Fibroblast of skin of right biceps (primary cell): ENCODE data around the gene IL6R.

Source experiments
- DNase-seq: peaks from one replicate; pipeline ENCODE4 v3.0.0-alpha.2; 2013

Gene IL6R

DNA sequence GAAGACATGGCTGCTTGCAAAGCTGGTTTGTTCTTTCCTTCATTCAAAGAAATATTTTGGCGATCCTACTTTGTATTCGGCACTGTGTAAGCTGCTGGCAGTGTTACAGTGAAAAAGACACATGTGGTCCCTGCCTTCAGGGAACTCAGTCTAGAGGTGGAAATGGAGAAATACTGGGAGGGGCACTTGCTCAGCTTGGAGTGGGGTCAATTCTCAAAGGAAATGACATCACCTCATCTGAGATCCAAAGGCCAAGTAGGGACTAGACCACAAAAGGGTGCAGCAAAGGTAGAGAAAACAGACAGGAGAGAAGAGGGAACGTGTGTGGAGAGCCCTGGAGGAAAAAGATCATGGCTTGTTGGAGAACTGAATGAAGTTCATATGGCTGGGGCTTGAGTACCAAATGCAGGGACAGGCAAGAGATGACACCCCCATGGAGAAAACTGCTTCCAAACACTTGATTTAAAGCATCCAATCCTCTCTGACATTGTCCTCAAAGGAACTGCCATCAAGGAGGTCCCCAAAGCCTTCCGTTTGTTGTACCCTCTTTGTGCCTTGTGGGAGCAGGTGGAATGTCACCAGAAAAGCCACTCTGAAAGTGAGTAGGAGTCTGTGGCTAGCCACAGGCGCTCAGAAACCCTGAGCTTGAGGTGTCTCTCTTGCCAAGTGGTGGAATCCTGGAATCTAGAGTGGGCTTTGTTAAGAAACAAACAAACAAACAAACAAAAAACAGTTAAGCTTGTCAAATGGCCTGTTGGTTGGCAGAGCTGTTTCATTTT is 48.6 kb downstream of the IL6R start:
- DNase-seq: peak; percentile 64

DNA sequence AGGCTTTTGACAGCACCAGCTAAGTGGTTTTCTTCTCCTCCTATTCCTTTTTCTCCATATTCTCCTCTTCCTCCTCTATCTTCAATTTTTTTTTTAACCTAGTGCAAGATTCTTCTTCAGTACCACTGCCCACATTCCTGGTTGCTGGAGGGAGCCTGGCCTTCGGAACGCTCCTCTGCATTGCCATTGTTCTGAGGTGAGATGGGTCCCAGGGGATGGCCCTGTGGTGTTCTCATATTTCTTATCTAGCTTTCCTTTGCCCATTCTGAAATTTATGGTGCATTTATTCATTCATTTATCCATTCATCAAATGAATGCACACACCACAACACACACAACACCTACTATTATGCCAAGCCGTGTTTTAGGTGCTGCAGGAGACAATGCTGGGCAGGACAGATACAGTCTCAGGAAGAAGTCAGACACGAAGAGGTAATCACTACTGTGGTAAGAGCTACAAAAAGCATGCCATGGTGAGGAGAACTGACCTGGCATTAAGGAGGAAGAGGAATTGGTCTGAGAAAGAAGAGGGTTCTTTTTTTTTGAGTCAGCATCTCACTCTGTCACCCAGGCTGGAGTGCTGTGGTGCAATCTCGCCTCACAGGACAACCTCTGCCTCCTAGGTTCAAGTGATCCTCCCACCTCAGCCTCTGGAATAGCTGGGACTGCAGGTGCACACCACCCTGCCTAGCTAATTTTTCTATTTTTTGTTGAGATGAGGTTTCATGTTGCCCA is 49.4 kb downstream of the IL6R start:
- no peak for DNase-seq

DNA sequence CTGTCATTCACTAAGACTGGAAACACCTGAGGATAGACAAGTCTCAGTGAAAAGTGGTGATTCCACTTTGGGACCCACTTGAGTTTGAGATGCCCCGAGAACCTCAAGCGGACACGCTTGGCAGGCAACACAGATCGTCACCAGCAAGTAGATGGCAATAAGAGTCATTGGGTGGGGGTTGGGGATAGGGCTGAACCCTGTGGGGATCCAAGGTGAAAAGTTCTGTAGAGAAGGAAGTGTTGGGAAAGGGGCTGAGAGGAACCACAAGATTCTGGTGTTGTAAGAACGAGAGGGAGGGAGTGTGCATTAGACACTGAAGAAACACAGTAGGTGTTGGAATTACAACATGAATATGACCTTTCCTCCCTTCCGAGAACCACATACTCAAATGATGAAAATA is 51.5 kb downstream of the IL6R start:
- DNase-seq: no peak

DNA sequence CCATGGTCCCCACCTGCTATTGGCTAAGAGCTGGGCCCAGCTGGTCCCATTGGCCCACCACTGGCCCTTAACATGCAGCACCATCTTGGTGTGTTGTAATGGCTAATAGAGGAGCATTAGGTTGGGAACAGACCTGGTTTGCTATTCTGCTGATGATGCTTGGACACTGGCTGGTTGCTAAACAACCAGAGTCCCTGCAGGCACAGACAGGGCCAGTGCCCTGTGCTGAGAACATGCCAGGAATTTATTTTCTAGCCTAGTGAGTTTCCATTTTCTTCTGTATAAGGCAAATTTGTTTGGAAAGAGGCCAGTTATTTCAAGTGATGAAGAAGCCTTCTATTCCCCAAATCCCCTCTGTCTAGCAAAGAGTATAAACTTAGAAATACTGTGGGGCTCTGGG is 53.9 kb downstream of the IL6R start:
- DNase-seq: no peak

DNA sequence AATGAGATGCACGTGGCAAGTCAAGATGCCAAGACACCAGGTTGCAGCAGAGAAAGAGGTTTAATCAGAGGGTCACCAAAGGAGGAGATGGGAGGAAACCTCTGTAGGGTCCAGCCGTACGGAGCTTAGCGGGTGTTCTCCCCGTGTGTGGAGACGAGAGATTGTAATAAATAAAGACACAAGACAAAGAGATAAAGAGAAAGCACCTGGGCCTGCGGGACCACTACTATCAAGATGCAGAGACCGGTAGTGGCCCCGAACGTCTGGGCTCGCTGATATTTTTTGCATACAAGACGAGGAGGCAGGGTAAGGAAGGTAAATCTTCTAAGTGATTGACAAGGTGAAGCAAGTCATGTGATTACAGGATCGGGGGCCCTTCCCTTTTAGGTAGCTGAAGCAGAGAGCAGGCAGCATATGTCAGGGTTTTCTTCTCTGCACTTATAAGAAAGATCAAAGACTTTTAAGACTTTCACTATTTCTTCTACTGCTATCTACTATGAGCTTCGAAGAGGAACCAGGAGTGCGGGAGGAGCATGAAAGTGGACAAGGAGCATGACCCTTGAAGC is 55.6 kb downstream of the IL6R start:
- DNase-seq: no peak

DNA sequence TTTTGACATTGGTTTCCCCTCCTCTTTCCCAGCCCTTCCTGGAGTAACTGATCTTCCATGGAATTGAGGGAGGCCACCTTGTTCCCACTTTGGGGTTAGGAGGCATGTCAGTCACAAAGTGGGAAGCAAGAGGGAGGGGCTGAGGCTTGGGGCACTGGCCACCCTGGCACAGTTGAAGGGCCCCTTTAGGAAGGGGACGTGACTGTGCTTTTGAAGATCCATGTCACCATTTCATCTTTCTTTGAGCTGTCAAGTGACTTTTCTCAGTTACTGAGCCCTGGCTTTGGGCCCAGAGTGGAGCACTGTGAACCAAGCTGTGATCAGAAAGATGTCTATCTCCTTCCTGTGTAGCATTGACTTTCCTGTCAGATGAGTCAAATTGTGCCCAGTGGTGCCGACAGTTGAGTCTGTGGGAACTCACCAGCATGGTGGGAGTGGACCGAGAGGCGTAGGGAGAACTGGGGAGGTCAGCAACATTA is 58.4 kb downstream of the IL6R start:
- peak; percentile 32 for DNase-seq

DNA sequence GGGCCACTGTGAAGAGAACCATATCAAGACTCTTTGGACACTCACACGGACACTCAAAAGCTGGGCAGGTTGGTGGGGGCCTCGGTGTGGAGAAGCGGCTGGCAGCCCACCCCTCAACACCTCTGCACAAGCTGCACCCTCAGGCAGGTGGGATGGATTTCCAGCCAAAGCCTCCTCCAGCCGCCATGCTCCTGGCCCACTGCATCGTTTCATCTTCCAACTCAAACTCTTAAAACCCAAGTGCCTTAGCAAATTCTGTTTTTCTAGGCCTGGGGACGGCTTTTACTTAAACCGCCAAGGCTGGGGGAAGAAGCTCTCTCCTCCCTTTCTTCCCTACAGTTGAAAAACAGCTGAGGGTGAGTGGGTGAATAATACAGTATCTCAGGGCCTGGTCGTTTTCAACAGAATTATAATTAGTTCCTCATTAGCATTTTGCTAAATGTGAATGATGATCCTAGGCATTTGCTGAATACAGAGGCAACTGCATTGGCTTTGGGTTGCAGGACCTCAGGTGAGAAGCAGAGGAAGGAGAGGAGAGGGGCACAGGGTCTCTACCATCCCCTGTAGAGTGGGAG is 60.6 kb downstream of the IL6R start:
- DNase-seq: no peak

DNA sequence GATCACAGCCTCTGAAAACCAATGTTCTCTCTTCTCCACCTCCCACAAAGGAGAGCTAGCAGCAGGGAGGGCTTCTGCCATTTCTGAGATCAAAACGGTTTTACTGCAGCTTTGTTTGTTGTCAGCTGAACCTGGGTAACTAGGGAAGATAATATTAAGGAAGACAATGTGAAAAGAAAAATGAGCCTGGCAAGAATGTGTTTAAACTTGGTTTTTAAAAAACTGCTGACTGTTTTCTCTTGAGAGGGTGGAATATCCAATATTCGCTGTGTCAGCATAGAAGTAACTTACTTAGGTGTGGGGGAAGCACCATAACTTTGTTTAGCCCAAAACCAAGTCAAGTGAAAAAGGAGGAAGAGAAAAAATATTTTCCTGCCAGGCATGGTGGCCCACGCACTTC is 61.1 kb downstream of the IL6R start:
- no peak for DNase-seq

DNA sequence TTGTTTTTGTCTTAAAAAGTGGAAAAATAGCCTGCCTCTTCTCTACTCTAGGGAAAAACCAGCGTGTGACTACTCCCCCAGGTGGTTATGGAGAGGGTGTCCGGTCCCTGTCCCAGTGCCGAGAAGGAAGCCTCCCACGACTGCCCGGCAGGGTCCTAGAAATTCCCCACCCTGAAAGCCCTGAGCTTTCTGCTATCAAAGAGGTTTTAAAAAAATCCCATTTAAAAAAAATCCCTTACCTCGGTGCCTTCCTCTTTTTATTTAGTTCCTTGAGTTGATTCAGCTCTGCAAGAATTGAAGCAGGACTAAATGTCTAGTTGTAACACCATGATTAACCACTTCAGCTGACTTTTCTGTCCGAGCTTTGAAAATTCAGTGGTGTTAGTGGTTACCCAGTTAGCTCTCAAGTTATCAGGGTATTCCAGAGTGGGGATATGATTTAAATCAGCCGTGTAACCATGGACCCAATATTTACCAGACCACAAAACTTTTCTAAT is 61.8 kb downstream of the IL6R start:
- no peak for DNase-seq

DNA sequence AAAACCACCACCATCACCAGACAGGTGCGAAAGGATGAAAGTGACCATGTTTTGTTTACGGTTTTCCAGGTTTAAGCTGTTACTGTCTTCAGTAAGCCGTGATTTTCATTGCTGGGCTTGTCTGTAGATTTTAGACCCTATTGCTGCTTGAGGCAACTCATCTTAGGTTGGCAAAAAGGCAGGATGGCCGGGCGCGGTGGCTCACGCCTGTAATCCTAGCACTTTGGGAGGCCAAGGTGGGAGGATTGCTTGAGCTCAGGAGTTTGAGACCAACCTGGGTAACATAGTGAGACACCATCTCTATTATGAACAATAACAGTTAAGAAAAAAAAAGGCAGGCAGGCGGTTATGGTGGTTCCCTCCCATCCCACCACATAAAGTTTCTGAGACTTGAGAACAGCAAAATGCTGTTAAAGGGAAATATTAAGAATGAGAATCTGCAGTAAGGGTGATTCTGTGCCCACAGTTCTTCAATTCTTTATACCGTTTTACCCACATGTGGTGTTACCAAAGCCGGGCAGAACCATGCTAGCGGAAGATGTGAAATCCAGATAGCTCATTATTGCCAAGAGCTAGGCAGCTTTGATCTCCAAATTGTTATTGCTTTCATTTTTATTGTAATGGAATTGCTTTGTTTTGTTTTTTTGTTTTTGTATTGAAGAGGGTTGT is 62.4 kb downstream of the IL6R start:
- no peak for DNase-seq

DNA sequence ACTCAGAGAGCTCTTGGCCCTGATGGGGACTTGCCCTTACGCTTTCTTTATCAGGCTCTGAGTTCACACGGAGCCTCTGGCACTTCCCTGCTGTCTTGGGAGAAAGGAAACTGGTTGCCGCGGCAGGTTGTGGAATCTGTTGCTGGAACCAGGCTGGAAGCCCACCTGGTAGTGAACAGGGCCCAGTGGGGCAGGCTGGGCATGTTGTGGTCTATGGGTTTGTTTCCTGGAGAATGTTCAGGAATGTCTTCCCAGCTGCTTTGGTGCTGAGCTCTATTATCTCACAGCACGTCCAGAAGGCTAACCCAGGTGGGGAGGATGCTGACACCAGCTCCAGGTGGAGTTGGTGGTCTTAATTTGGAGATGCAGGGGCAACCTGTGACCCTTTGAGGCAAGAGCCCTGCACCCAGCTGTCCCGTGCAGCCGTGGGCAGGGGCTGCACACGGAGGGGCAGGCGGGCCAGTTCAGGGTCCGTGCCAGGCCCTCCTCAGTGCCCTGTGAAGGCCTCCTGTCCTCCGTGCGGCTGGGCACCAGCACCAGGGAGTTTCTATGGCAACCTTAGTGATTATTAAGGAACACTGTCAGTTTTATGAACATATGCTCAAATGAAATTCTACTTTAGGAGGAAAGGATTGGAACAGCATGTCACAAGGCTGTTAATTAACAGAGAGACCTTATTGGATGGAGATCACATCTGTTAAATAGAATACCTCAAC is 63.5 kb downstream of the IL6R start:
- no peak for DNase-seq

DNA sequence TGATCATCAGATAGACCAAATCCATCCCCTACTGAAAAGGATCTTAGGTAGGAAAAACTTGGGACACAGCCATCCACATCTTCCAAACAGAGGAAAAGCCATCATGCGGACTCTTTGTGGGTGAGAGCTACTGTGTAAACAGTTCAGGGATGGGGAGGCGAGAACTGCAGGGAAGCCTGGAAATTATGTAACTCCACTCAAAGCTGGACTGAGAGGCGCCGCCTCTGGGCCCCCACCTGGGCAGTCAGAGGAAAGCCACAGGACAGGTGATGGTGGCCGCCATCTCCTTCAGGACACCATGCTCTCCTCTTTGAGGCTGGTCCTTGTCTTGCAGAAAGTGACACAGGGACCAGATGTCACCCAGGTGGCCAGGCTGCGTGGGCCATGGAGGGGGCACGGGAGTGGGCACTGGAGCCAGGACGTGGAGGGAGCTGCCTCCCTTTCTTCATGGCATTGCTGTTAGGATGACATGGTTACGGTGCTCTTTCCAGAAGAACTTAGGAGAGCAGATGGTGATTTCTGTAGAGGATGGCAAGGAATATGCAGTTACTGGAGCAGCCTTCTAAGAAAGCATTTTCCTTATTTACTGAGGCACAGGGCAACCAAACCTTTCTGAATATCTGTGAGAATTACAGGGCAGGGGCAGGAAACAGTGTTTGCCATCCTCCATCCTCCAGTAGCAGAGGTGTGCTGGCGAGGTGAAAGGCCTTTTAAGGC is 64.9 kb downstream of the IL6R start:
- no peak for DNase-seq

DNA sequence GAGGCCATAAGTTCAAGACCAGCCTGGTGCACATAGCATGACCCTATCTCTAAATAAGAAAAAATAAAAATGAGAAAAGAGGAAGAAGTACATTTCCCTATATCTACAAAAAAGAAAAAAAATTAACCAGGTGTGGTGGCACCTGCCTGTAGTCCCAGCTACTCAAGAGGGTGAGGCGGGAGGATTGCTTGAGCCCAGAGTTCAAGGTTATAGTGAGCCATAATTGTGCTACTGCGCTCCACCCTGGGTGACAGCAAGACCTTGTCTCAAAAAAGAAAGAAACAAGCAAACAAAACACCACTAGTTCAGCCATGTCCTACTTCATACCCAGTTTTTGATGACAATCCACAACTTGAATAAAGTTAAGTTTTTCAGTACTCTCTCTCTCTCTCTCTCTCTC is 66.2 kb downstream of the IL6R start:
- DNase-seq: no peak

DNA sequence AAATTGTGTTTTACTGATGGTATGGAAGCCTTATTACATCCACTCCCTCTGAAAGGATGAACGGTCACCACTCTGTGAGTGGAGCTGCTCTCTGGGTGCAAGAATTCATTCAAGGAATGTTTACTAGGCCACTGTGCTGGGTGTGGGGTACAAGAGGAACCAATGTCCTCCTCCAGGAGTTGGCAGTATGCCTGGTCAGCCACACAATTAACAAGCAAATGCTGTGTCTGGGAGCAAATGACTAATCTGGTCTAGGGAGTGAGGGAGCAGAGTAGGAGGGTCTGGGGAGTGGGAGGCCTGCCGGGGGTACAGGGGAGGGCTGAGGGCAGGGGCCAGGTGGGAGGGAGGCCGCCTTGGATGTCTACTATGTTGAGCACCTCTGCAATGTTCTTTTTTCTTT is 69.7 kb downstream of the IL6R start:
- DNase-seq: peak; percentile 94

DNA sequence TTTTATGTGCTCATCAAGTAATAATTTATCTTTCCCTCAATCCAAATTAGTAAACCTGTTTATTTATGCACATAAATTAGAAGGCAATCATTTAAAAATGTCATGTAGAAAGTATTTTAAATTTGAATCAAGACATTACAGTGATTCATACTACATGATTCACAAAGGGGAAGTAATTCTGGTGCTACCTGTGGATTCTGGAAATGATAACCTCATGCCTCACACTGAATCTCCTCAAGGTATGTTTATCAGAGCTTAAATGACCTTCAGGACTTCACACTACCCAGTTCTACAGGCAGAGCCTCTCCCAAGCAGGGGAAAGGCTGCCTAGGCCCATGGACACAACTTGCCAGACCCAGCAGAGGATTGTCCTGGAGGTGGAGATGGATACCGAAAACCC is 71.6 kb downstream of the IL6R start:
- no peak for DNase-seq

DNA sequence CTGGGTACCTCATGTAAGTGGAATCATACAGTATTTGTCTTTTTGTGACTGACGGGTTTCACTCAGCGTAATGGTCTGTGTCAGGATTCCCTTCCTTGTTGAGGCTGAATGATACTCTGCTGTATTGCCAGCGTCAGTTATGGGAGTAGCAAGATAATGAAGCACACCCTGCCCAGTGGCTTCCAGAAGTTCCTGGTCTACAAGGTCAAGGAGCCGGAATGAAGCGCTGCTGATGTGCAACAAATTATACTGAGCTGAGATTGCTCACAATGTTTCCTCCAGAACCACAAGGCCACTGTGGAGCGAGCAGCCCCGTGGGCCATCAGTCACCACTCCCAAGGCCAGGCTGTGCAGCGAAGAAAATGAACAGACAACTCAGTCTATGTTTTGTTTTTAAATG is 72.9 kb downstream of the IL6R start:
- no peak for DNase-seq

DNA sequence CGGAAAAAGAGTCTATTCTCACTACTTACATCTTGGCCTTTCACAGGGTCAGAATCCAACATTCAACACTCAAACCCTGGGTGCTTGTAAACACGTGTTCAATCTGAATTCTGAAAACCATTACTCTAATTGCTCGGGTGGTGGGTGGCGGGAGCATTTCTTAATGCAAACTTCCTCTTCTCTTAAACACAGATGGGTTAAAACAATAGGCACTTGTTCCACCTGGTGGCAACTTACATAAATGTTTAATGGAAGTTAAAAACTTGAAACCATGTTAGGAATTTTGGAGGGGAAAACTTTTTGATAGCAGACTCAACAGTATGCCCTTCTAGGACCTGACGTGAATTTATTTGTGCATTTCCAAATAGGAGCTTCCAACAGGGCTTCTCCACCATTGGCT is 73.5 kb downstream of the IL6R start:
- peak; percentile 31 for DNase-seq

DNA sequence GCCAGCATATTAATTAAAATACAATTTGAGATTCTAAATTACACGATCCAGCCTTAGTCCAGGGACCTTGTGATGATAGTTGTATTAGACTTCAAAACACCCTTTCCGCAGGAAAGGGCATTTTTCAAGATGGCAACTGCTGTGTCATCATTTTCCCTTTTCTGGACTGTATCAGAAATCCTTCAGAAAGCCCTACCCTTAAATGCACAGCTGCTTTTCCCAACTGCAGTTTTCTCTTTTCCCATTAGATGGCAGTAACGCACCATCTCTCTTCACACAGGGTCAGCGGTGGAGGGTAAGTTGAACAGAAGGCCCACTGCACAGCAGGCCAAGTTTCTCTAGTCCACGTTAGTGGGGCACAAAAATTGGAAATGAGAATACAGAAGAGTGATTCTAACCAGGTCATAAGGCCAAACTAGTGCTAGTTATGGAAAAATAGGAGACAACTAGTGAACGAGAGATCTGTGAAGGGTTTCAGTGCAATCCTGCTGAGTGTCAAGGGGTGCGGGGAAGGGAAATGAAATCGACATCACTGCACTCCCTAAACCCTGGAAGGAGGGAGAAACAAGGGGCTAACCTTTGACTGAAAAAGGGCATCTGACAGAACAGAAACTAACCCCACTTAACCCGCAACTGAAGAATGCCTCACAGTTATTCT is 74.8 kb downstream of the IL6R start:
- peak; percentile 82 for DNase-seq

DNA sequence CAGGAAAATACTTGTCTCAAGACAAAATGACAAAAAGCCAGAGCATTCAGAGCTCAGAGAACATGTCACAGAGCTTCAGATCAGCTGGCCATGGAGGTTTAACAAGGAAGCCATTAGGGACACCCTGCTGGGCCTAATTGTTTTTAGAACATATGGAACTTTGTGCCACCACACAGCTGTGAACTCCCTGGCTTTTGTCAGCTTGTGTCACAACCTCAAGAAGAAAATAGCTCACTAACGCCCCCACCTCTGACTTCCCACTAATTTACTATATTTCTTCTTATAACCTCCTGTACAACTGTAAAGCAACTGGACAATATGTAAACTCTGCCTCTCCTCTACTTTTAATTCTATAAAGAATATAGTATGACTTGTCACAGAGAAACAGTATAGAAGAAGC is 75.9 kb downstream of the IL6R start:
- DNase-seq: no peak

DNA sequence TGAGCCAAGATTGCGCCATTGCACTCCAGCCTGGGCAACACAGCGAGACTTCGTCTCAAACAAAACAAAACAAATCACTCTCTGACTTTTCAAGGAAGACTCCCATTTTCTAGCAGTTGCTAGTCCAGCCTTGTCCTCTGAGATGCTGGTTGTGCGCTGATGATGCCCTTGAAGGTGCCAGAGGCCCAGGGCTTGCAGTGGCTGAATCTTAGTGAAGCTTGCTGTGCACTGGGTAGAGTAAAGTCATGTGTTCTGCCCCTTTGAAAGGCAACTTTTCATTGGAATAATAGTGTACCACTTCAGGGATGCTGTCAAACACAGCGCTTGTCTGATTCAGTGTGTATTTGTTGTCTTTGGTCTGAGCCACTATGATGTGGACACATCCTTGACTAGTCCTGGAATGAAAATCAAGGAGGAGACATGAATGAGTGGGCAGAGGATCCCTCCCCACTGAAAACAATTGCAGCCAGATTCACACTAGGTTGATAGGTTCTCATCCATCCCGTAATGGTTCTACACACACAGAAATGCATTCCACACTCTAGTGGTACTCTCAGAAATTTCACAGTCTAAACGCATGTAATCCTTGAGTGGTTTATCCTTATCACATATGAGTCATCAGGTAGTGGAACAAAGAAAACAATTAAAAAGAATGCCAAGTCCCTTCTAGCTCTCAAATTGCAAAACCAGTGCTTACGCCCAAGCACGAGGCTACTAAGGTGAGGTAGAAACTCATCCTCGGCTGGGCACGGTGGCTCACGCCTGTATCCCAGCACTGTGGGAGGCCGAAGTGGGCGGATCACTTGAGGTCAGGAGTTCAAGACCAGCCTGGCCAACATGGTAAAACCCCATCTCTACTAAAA is 79.0 kb downstream of the IL6R start:
- DNase-seq: peak; percentile 28
